ENCODE data around the gene PCDHGB3.

Gene PCDHGB3

GRCh38 chr5:141420855-141421488, 50.9 kb downstream of the PCDHGB3 start, which contains the start of gene PCDHGA11:
Gene PCDHGA11, plus strand, starts transcription at chr5:141421051. Its CDS starts 177 bp downstream, at chr5:141421228.
- H3K4me1 ChIP-seq (ENCODE audit: control insufficient read depth in 2 of 2, insufficient read depth in 2 of 2, low read length in 2 of 2): no peaks in the 10 kb centered on the region
- no peak within 1 kb of the TSS for H3K27ac ChIP-seq (ENCODE audit: low read depth in 2 of 2, low read length in 2 of 2)
- H3K36me3 ChIP-seq (ENCODE audit: control insufficient read depth in 2 of 2, insufficient read depth in 2 of 2, low read length in 2 of 2): no peaks in the 10 kb centered on the region
- H3K9me3 ChIP-seq (ENCODE audit: control insufficient read depth in 2 of 2, low read length in 2 of 2): peaks cover 41 to 45% of the 10 kb centered on the region in 2 donors
- H3K9ac ChIP-seq (ENCODE audit: low read depth in 1 of 2, low read length in 2 of 2): no peak within 1 kb of the TSS
- peak within 1 kb of the TSS; percentile 13 to 47 for H3K4me3 ChIP-seq (ENCODE audit: low read length in 2 of 2)
- no peaks in the 10 kb centered on the region for H3K27me3 ChIP-seq (ENCODE audit: control insufficient read depth in 2 of 2, insufficient read depth in 2 of 2, low read length in 2 of 2)

GRCh38 chr5:141421489-141421855, 51.4 kb downstream of the PCDHGB3 start:
- Histone ChIP-seq H3K36me3 (ENCODE audit: control insufficient read depth in 2 of 2, insufficient read depth in 2 of 2, low read length in 2 of 2) (no peaks in the 10 kb centered on the region), H3K27me3 (ENCODE audit: control insufficient read depth in 2 of 2, insufficient read depth in 2 of 2, low read length in 2 of 2) (no peaks in the 10 kb centered on the region), H3K9me3 (ENCODE audit: control insufficient read depth in 2 of 2, low read length in 2 of 2) (peaks cover 45% of the 10 kb centered on the region in 2 donors), H3K9ac (ENCODE audit: low read depth in 1 of 2, low read length in 2 of 2) (no peak overlapping the region), H3K27ac (ENCODE audit: low read depth in 2 of 2, low read length in 2 of 2) (no peak overlapping the region), H3K4me3 (ENCODE audit: low read length in 2 of 2) (peak overlapping the region in 1 of 2 donors; percentile 47), H3K4me1 (ENCODE audit: control insufficient read depth in 2 of 2, insufficient read depth in 2 of 2, low read length in 2 of 2) (no peaks in the 10 kb centered on the region)
